Fibroblast of villous mesenchyme (primary cell): Measurements from ENCODE around the gene ASPSCR1. TPM values are rescaled to one million over a fixed set of nuclear protein-coding genes. Genes with fewer than 3 reads are reported as not detected.
"Not testable (repeated sequence)": the region's sequence is repeated elsewhere in the genome, so short reads cannot be mapped to it uniquely, and the experiment has no call there.

Experiments
- DNase-seq: peaks from one replicate; pipeline ENCODE4 v3.0.0-alpha.2; 2010; ENCODE audit warnings: low read depth
- H3K4me3 ChIP-seq: 2 replicates; pipeline ENCODE4 v1.5.1; 2011; ENCODE audit warnings: low read depth, mild to moderate bottlenecking, low read length
- CTCF ChIP-seq: IDR thresholded peaks from 2 replicates; pipeline ENCODE4 v1.5.1; 2012; ENCODE audit warnings: low read depth, mild to moderate bottlenecking, low read length; ENCODE audit not compliant: insufficient read depth
- total RNA-seq: library from RNA; depleted of rRNA; stranded (reverse); fragments of >200 nt; gene quantifications from 2 replicates; pipeline ENCODE4 v1.2.3, GENCODE V29; 2012

ASPSCR1 gene
- total RNA-seq, 1 donor = 28.5 TPM

DNA sequence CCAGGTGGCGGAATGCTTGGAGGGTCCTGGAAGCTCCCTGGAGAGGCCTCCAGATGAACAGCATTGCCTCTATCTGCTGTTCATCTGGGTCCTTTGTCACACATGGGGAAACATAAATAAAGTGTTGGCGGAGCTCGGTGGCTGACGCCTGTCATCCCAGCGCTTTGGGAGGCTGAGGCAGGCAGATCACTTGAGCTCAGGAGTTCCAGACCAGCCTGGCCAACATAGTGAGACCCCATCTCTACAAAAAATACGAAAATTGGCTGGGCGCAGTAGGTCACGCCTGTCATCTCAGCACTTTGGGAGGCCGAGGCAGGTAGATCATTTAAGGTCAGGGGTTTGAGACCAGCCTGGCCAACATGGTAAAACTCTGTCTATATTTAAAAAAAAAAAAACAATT, 32.6 kb upstream of the ASPSCR1 start:
- no peak overlapping the region for H3K4me3 ChIP-seq
- DNase-seq = no peak
- no peak for TF ChIP-seq CTCF

- no peak for TF ChIP-seq CTCF
- no peak within 1 kb of the TSS for H3K4me3 ChIP-seq
- no peak for DNase-seq
Observed at GRCh38 chr17:81947189-81947588, 30.2 kb upstream of the ASPSCR1 start, which contains the start of gene MYADML2. Gene MYADML2, minus strand, starts transcription at chr17:81947233. Its CDS starts 5,492 bp downstream, at chr17:81941741.

GRCh38 chr17:81948635-81949378, 28.6 kb upstream of the ASPSCR1 start:
- no peak for DNase-seq
- H3K4me3 ChIP-seq = no peak overlapping the region
- no peak for TF ChIP-seq CTCF

DNA sequence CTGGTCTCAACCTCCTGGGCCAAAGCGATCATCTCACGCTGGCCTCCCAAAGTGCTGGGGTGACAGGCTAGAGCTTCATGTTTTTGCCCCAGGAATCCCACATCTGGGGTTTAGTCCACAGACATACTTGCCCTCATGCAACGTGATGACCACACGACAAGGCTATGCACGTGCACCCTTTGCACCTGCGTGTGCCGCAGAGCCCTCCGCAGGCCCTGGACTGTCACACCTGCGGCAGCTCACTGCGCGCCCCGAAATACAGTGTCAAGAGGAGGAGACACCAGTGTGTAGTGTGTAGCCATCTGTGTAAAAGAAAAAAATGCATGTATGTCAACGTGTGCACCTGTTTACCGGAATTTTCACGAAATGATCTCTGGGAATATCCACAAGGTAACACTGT, 26.9 kb upstream of the ASPSCR1 start:
- no peak for TF ChIP-seq CTCF
- no peak overlapping the region for H3K4me3 ChIP-seq
- DNase-seq = no peak

DNA sequence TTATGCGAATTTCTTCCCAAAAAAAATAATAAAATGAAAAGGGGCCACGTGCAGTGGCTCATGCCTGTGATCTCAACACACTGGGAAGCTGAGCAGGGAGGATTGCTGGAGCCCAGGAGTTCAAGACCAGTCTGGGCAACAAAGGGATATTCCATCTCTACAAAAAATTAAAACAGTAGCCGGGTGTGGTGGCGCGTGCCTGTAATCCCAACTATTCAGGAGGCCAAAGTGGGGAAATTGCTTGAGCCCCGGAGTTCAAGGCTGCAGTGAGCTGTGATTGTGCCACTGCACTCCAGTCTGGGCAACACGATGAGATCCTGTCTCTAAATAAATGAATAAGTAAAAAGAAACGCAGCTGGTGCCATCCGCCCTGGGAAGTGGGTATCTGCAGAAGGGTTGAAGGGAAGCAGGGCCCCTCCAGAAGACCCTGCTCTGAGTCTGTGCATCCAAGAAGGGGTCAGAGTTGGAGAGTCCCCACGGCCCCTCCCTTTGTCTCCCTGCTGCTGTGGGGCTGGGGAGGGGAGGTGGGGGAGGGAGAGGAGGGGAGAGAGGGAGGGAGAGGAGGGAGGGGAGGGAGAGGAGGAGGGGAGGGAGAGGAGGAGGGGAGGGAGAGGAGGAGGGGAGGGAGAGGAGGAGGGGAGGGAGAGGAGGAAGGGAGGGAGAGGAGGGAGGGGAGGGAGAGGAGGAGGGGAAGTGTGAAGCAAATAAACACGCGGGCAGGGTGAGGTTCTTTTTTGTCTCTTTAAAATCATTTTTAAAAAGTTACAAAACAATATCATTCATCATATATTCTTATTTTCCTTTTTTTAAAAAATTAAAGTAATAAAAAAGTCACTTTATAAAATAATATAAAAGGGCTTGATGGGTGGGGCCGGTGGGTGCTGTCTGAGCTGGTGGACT, 25.4 kb upstream of the ASPSCR1 start:
- no peak for TF ChIP-seq CTCF
- no peak for DNase-seq
- no peak overlapping the region for H3K4me3 ChIP-seq

DNA sequence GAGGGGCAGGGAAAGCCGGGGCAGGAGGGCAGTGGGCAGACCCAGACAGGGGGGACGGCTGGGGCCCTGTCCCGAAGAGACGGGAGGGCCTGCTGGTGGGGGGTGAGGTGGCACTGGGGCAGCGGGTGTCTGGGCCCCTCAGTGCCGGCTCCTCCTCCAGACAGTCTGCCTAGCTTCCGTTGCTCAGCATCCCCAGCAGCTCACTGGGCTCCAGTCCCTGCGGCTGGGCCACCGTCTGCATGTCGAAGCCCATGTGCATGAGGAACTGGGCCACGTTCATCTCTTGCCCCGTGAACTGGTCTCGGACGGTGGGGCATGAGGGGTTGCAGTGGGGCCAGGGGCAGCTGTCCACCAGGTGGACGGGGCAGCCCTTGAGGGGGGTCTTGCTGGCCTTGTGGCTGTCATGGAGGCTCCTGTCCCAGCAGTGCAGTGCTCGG, 24.6 kb upstream of the ASPSCR1 start:
- no peak for DNase-seq
- no peak overlapping the region for H3K4me3 ChIP-seq
- no peak for TF ChIP-seq CTCF

- not testable (repeated sequence) for DNase-seq, H3K4me3 ChIP-seq
Observed at GRCh38 chr17:81953443-81953842, 24.0 kb upstream of the ASPSCR1 start.
